HL-60 (cell line): ENCODE results near the gene FNDC3B.

ENCODE experiments used
- CTCF ChIP-seq: IDR thresholded peaks from one replicate; pipeline ENCODE4 v1.5.1; 2011; ENCODE audit warnings: low read length, control low read depth, inconsistent platforms; ENCODE audit not compliant: insufficient read depth
- POLR2AphosphoS5 ChIP-seq: IDR thresholded peaks from 2 replicates; pipeline ENCODE4 v1.6.1; 2012; ENCODE audit warnings: low read depth
- REST ChIP-seq: IDR thresholded peaks from 2 replicates; pipeline ENCODE4 v1.6.1; 2012; ENCODE audit warnings: low read depth; ENCODE audit not compliant: insufficient replicate concordance

- TF ChIP-seq CTCF (no peak), POLR2AphosphoS5 (no peak), REST (no peak)
Measured at GRCh38 chr3:172288651-172289050, 249.3 kb downstream of the FNDC3B start.
